ENCODE measurements around the gene SLC12A1. TPM values are rescaled to one million over a fixed set of nuclear protein-coding genes. Genes with fewer than 3 reads are reported as not detected.

The SLC12A1 gene
- total and polyA plus RNA-seq, 4 experiments from 2014 or later = not detected

Other genes starting within 250 kb of the SLC12A1 start
- not detected for gene SLC24A5, start 85.3 kb upstream of the SLC12A1 start, total RNA-seq
- not detected for gene SLC24A5, start 85.3 kb upstream of the SLC12A1 start, polyA plus RNA-seq
- gene MYEF2, start 28.0 kb upstream of the SLC12A1 start, total RNA-seq = 10 to 100 TPM; 18.8 to 18.9 TPM
- 1 to 10 TPM; 1.6 to 2.0 TPM for gene MYEF2, start 28.0 kb upstream of the SLC12A1 start, polyA plus RNA-seq
- gene CTXN2, start 14.6 kb upstream of the SLC12A1 start, total RNA-seq = not detected
- not detected for gene CTXN2, start 14.6 kb upstream of the SLC12A1 start, polyA plus RNA-seq
- 100 to 1,000 TPM; 127 to 131 TPM for gene DUT, start 125.1 kb downstream of the SLC12A1 start, total RNA-seq
- gene DUT, start 125.1 kb downstream of the SLC12A1 start, polyA plus RNA-seq = 100 to 1,000 TPM; 144 to 178 TPM